Medulla oblongata (tissue), 1 donor: ENCODE measurements around the gene ZNF846.
A peak's percentile ranks its signal among the peaks of the same experiment; 100 is the strongest.
"Not testable (repeated sequence)": the region's sequence is repeated elsewhere in the genome, so short reads cannot be mapped to it uniquely, and the experiment has no call there.

ENCODE experiments used
- DNase-seq: peaks from one replicate; pipeline ENCODE4 v3.0.0-alpha.2; 2015; ENCODE audit errors: extremely low spot score

Gene ZNF846

GRCh38 chr19:9768175-9769112 is at the start of gene ZNF846:
TSS of gene ZNF846 (minus strand) at chr19:9768738. CDS start at chr19:9764950, 3,788 bp downstream.
- peak; percentile 94 for DNase-seq

GRCh38 chr19:9818175-9818733 is 49.7 kb upstream of the ZNF846 start:
- no peak for DNase-seq

- DNase-seq, result no peak
Measured at GRCh38 chr19:9811139-9811538, 42.6 kb upstream of the ZNF846 start.

GRCh38 chr19:9808855-9809824 is 40.6 kb upstream of the ZNF846 start:
- no peak for DNase-seq

- DNase-seq, result no peak
Measured at GRCh38 chr19:9806803-9807202, 38.3 kb upstream of the ZNF846 start.

- DNase-seq, result no peak
Measured at GRCh38 chr19:9801976-9802375, 33.4 kb upstream of the ZNF846 start.

- DNase-seq, result no peak
Measured at GRCh38 chr19:9799162-9799561, 30.6 kb upstream of the ZNF846 start.

GRCh38 chr19:9797871-9798270 is 29.3 kb upstream of the ZNF846 start:
- DNase-seq, result no peak

- peak; percentile 96 for DNase-seq
Measured at GRCh38 chr19:9796113-9796773, 27.7 kb upstream of the ZNF846 start.

- peak; percentile 27 for DNase-seq
Measured at GRCh38 chr19:9793071-9793591, 24.6 kb upstream of the ZNF846 start.

GRCh38 chr19:9792206-9793070 is 23.9 kb upstream of the ZNF846 start:
- DNase-seq, result peak; percentile 95

- peak; percentile 97 for DNase-seq
Measured at GRCh38 chr19:9791552-9792205, 23.1 kb upstream of the ZNF846 start.

GRCh38 chr19:9791073-9791367 is 22.5 kb upstream of the ZNF846 start:
- DNase-seq, result not testable (repeated sequence)

- not testable (repeated sequence) for DNase-seq
Measured at GRCh38 chr19:9789579-9789978, 21.0 kb upstream of the ZNF846 start.

GRCh38 chr19:9789066-9789465 is 20.5 kb upstream of the ZNF846 start:
- no peak for DNase-seq

- not testable (repeated sequence) for DNase-seq
Measured at GRCh38 chr19:9788604-9789003, 20.1 kb upstream of the ZNF846 start.

GRCh38 chr19:9786819-9787218 is 18.3 kb upstream of the ZNF846 start:
- no peak for DNase-seq

GRCh38 chr19:9786342-9786741 is 17.8 kb upstream of the ZNF846 start:
- DNase-seq, result no peak

- DNase-seq, result peak; percentile 95
Measured at GRCh38 chr19:9785367-9786331, 17.1 kb upstream of the ZNF846 start.
